ENCODE measurements around the gene CPN2.

The CPN2 gene

GRCh38 chr3:194360568-194360967 is 9.4 kb upstream of the CPN2 start:
- DNase-seq (ENCODE audit: extremely low spot score, insufficient read length, low read depth) = no peak
- no peak for FAIRE-seq

GRCh38 chr3:194357681-194358080 is 6.6 kb upstream of the CPN2 start:
- FAIRE-seq (no peak), DNase-seq (ENCODE audit: extremely low spot score, insufficient read length, low read depth) (no peak)

GRCh38 chr3:194355379-194355778 is 4.3 kb upstream of the CPN2 start:
- no peak for FAIRE-seq
- no peak for DNase-seq (ENCODE audit: extremely low spot score, insufficient read length, low read depth)

- FAIRE-seq = no peak
- DNase-seq (ENCODE audit: extremely low spot score, insufficient read length, low read depth) = no peak
Measured at GRCh38 chr3:194354315-194354714, 3.2 kb upstream of the CPN2 start.

- FAIRE-seq (no peak), DNase-seq (ENCODE audit: extremely low spot score, insufficient read length, low read depth) (no peak)
Measured at GRCh38 chr3:194352667-194353246, 1.6 kb upstream of the CPN2 start.

- DNase-seq (ENCODE audit: extremely low spot score, insufficient read length, low read depth) = no peak
- no peak for FAIRE-seq
Measured at GRCh38 chr3:194351952-194352536, 916 bp upstream of the CPN2 start.

- FAIRE-seq (no peak), DNase-seq (ENCODE audit: extremely low spot score, insufficient read length, low read depth) (no peak)
Measured at GRCh38 chr3:194350726-194351071, 429 bp downstream of the CPN2 start.

- FAIRE-seq (no peak), DNase-seq (ENCODE audit: extremely low spot score, insufficient read length, low read depth) (no peak)
Measured at GRCh38 chr3:194348354-194348753, 2.8 kb downstream of the CPN2 start.

GRCh38 chr3:194346621-194347020 is 4.5 kb downstream of the CPN2 start:
- no peak for FAIRE-seq
- DNase-seq (ENCODE audit: extremely low spot score, insufficient read length, low read depth) = no peak

GRCh38 chr3:194346035-194346434 is 5.1 kb downstream of the CPN2 start:
- no peak for FAIRE-seq

GRCh38 chr3:194344012-194344411 is 7.1 kb downstream of the CPN2 start:
- FAIRE-seq = peak; percentile 78
- peak; percentile 66 for DNase-seq (ENCODE audit: extremely low spot score, insufficient read length, low read depth)

More at GRCh38 chr3:194346035-194346434, 5.1 kb downstream of the CPN2 start:
- no peak for DNase-seq (ENCODE audit: extremely low spot score, insufficient read length, low read depth)

GRCh38 chr3:194343561-194343893 is 7.6 kb downstream of the CPN2 start:
- DNase-seq (ENCODE audit: extremely low spot score, insufficient read length, low read depth) = no peak
- no peak for FAIRE-seq

- FAIRE-seq (no peak), DNase-seq (ENCODE audit: extremely low spot score, insufficient read length, low read depth) (no peak)
Measured at GRCh38 chr3:194342861-194343560, 8.1 kb downstream of the CPN2 start.

- FAIRE-seq (no peak), DNase-seq (ENCODE audit: extremely low spot score, insufficient read length, low read depth) (no peak)
Measured at GRCh38 chr3:194340757-194341400, 10.2 kb downstream of the CPN2 start.

- FAIRE-seq (no peak), DNase-seq (ENCODE audit: extremely low spot score, insufficient read length, low read depth) (no peak)
Measured at GRCh38 chr3:194339840-194340239, 11.3 kb downstream of the CPN2 start.

GRCh38 chr3:194339356-194339755 is 11.8 kb downstream of the CPN2 start:
- FAIRE-seq (no peak), DNase-seq (ENCODE audit: extremely low spot score, insufficient read length, low read depth) (no peak)

- DNase-seq (ENCODE audit: extremely low spot score, insufficient read length, low read depth) (no peak), FAIRE-seq (no peak)
Measured at GRCh38 chr3:194337965-194338753, 13.0 kb downstream of the CPN2 start.

GRCh38 chr3:194336601-194337355 is 14.3 kb downstream of the CPN2 start:
- no peak for FAIRE-seq

GRCh38 chr3:194333981-194334320 is 17.2 kb downstream of the CPN2 start:
- FAIRE-seq = no peak
- no peak for DNase-seq (ENCODE audit: extremely low spot score, insufficient read length, low read depth)

More at GRCh38 chr3:194336601-194337355, 14.3 kb downstream of the CPN2 start:
- DNase-seq (ENCODE audit: extremely low spot score, insufficient read length, low read depth) = no peak

Measured in GM18507 (cell line).